ENCODE data around the gene ZNF608. TPM values are rescaled to one million over a fixed set of nuclear protein-coding genes. Genes with fewer than 3 reads are reported as not detected.

The ZNF608 gene
- total RNA-seq, 2 donors from 2014 or later: 22.6 to 25.3 TPM

DNA sequence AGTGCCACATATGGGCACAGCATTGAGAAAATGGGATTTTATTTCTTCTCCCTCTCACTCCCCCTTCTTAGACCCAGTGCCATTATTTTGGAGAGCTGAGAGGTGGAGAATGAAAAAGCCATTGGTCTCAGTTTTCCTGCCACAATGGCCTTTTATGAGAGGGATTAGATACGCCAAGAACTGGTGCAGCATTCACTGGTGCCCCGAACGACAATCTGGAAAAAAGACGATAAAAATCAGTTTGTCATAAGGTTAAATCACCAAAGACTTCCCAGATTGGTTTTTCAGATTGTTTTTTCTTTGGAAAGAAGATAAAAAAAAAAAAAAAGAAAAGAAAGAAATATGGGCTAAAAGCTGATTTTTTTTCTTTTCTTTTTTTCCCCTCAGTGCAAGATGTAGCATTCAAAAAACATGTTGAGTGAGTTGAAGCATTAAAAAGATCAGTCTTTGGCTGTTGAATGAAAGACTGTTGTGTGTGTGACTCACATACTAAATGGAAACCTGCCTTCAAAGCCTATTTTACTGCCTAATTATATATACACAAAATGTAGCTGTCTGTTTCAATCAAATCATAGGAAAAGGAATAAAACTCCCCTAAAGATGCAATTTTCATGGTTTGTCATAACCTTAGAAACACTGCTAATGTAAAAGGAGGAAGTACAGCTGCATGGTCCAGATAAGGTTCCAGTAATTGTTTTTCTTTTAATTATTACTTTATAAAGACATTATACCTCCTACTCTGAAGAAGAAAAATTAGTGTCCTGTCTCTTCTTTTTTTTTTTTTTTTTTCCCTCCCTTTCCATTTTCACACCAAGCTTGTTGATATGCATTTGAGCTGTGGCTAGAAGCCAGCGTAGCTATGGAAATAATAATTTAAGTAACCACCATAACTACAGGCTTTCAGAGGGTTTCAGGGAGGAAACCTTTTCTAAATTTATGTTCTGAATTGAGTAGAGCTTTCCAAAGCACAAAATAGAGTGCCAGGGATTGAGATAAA is 27.2 kb upstream of the ZNF608 start:
- Histone ChIP-seq H3K27ac (no peak overlapping the region), H3K27me3 (replicated peaks; ENCODE audit: insufficient read depth) (no peaks in the 10 kb centered on the region), H3K4me3 (no peak overlapping the region), H3K9me3 (no peaks in the 10 kb centered on the region), H3K4me1 (replicated peaks) (no peaks in the 10 kb centered on the region), H3K36me3 (no peaks in the 10 kb centered on the region)
- WGBS: 69% methylated on average over 5 of the region's 5 CpGs
- no peak for DNase-seq (ENCODE audit: low spot score)
- TF ChIP-seq POLR2A (IDR thresholded peaks at IDR 0.05): no peak
- no peak for TF ChIP-seq POLR2AphosphoS5 (IDR thresholded peaks at IDR 0.05)
- no peak for TF ChIP-seq CTCF (IDR thresholded peaks at IDR 0.05)
- intact Hi-C loops (cut with DNase I): no loop called here

DNA sequence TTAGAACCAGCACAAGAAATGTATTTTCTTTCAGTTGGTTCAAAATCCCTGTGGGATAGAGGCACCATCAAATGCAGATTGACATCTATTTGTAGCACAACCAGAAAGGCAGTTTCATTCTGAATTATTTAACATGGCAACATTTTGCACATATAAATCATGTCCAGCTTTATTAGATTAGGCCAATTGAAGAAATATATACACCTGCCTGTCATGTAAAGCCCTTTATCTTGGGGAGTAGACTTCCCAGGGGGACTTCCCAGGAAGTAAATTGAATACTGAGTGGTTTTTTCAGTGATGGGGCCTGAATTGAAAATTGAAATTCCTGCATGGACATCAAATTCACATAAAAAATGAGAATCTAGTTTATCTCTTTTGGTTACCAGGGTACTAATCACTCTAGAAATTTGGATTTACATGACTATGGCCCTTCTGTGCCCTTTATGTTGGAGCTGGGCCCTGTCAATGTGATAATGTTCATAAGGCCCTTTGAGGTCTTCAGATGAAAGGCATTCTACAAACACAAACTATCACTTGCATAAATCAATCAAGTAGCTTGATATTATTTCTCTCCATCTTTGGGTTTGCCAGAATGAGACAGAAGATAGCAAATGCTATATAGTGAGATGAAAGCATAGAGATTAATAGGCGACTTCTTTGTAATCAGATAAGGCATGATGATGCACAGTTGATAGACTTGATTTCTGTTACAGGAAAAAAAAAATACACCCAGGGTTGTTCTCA is 26.2 kb upstream of the ZNF608 start:
- DNase-seq (ENCODE audit: low spot score): no peak
- Histone ChIP-seq H3K4me1 (replicated peaks) (no peaks in the 10 kb centered on the region), H3K27ac (no peak overlapping the region), H3K36me3 (no peaks in the 10 kb centered on the region), H3K27me3 (replicated peaks; ENCODE audit: insufficient read depth) (no peaks in the 10 kb centered on the region), H3K9me3 (no peaks in the 10 kb centered on the region), H3K4me3 (no peak overlapping the region)
- TF ChIP-seq POLR2A (IDR thresholded peaks at IDR 0.05): no peak
- TF ChIP-seq CTCF (IDR thresholded peaks at IDR 0.05): no peak
- TF ChIP-seq POLR2AphosphoS5 (IDR thresholded peaks at IDR 0.05): no peak
- WGBS: 66% methylated on average over 1 of the region's 1 CpG
- intact Hi-C loops (cut with DNase I): no loop called here

DNA sequence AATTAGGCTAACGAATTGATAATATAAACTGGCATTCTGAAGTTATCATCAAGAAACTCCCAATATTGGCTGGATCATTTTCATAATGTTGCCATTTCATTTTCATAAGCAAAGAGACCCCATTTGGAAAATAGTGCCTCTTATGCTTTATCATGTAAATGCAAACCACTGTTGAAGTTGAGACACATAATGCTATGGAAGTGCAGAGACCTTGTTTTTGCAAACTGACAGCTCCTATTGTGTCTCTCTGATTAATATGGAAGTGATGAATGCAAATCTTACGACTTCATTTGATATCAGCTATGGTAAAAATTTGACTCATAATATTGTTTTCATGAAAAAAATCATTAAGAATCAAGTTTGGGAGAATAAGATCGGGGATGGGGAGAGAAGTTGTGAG is 25.3 kb upstream of the ZNF608 start:
- no peak overlapping the region for H3K27ac ChIP-seq
- no peak for DNase-seq (ENCODE audit: low spot score)
- H3K4me1 ChIP-seq (replicated peaks): no peaks in the 10 kb centered on the region
- no peaks in the 10 kb centered on the region for H3K9me3 ChIP-seq
- intact Hi-C loops (cut with DNase I): no loop called here
- no peak overlapping the region for H3K4me3 ChIP-seq
- H3K36me3 ChIP-seq: no peaks in the 10 kb centered on the region
- WGBS: 92% methylated on average over 3 of the region's 3 CpGs
- H3K27me3 ChIP-seq (replicated peaks; ENCODE audit: insufficient read depth): no peaks in the 10 kb centered on the region
- TF ChIP-seq CTCF (IDR thresholded peaks at IDR 0.05) (no peak), POLR2A (IDR thresholded peaks at IDR 0.05) (no peak), POLR2AphosphoS5 (IDR thresholded peaks at IDR 0.05) (no peak)

DNA sequence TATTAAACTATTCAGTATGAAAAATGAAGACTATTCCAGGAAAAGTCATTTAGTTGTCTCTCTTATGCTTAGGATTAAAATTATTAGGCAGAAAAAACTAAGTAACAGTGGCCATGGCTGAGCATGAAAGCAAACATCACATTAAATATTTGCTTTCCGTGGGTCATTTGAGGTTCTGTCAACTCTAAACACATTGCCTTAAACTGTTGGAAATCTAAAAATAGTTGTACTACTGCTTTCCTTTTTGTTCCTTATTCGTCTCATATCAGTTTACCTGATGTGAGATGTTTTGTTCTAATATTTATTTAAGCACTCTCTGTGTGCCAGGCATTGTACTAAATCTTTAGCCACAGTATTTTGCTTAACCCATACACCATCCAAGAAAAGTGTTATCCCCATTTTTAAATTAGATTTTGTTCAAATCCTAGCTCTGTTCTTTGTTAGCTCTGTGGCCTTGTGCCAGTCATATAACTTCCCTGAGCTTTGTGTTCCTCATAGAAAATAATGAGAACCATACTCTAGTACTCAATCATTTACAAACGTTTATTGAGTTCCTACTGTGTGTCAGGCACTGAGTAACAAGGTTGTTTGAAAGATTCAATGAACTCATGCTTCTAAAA is 18.7 kb upstream of the ZNF608 start:
- Histone ChIP-seq H3K27ac (no peak overlapping the region), H3K4me3 (no peak overlapping the region), H3K4me1 (replicated peaks) (no peaks in the 10 kb centered on the region), H3K9me3 (no peaks in the 10 kb centered on the region), H3K36me3 (no peaks in the 10 kb centered on the region), H3K27me3 (replicated peaks; ENCODE audit: insufficient read depth) (no peaks in the 10 kb centered on the region)
- intact Hi-C loops (cut with DNase I): no loop called here
- TF ChIP-seq CTCF (IDR thresholded peaks at IDR 0.05) (no peak), POLR2AphosphoS5 (IDR thresholded peaks at IDR 0.05) (no peak), POLR2A (IDR thresholded peaks at IDR 0.05) (no peak)
- 9% methylated on average over 3 of the region's 3 CpGs for WGBS
- no peak for DNase-seq (ENCODE audit: low spot score)
